Mucosa of descending colon (tissue), 3 donors: Measurements from ENCODE around the gene FFAR2. TPM values are rescaled to one million over a fixed set of nuclear protein-coding genes. Genes with fewer than 3 reads are reported as not detected.

Source experiments
- ATAC-seq: fragments of 200-7000 bp; cut with Tn5 transposase; one replicate; pipeline ENCODE4 v1.9.1; 2020; ENCODE audit warnings: mild to moderate bottlenecking, moderate library complexity
- DNase-seq, 3 donors: peaks; one replicate each; pipeline ENCODE4 v3.0.0-alpha.2; 2020
- H3K36me3 ChIP-seq: fragments of 200-600 bp; one replicate; pipeline ENCODE4 v1.8.0; 2021; ENCODE audit warnings: low read depth, mild to moderate bottlenecking
- H3K4me1 ChIP-seq: fragments of 200-600 bp; one replicate; pipeline ENCODE4 v1.8.0; 2021; ENCODE audit warnings: low read depth, mild to moderate bottlenecking
- H3K4me3 ChIP-seq: fragments of 200-600 bp; one replicate; pipeline ENCODE4 v1.8.0; 2021; ENCODE audit warnings: mild to moderate bottlenecking
- H3K9me3 ChIP-seq: fragments of 200-600 bp; one replicate; pipeline ENCODE4 v1.8.0; 2021; ENCODE audit warnings: mild to moderate bottlenecking
- CTCF ChIP-seq: fragments of 200-600 bp; IDR thresholded peaks from one replicate; pipeline ENCODE4 v1.8.0; 2022; ENCODE audit warnings: antibody characterized with exemption, mild to moderate bottlenecking
- intact Hi-C, 2 donors: fragments of 100-400 bp; cut with DNase I in 1 of 2; cut with micrococcal nuclease in 1 of 2; formaldehyde crosslinking; loops; one replicate each; pipeline versions ENCODE4 v1.11.0 to v1.11.1; 2022; cut with DNase I, micrococcal nuclease
- total RNA-seq, 3 donors: library from RNA; stranded (reverse); fragmentation: NEBNext Ultra II Directional in 2 of 3; extraction: Animal tissue kit (Norgen Biotek cat#: 25700) in 2 of 3; gene quantifications; one replicate each; pipeline versions ENCODE4 v1.2.1 to v1.2.4, GENCODE V29; 2021 to 2023
- donor health status: DM: no; HTN: no; CAD: no; lungs with moderate emphysema.
- donor health status: DM: no; HTN: no; CAD: no.
- donor health status: DM: no; HTN: yes; CAD: no.

FFAR2 gene
- total RNA-seq, 3 donors from 2014 or later = 0.32 to 1.4 (median 0.32) TPM

DNA sequence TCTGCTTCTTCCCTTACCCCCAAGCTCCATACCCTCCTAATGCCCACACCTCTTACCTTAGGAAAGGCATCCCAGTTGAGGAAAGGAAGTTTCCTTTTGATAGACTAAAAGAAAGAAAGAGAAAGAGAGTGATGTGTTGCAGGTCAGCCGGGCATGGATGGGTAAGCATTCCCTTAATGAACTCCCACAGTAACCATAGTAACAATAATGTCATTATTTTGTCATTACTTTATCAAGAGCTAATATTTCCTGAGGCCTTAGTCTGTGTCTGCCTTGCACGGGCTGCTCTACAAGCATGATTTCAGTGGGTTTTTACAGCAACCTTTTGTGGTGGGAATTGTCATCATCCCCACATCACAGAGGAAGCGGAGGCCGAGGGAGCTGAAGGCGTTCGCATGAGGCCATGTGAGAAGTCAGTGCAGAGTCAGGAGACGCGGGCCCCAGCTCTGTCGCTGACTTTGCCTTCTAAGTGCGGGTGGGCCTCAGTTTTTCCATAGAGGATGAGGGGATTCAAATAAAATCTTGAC, 39.7 kb downstream of the FFAR2 start:
- no peak for TF ChIP-seq CTCF
- intact Hi-C loops = no loop called here
- no peaks in the 10 kb centered on the region for H3K36me3 ChIP-seq

DNA sequence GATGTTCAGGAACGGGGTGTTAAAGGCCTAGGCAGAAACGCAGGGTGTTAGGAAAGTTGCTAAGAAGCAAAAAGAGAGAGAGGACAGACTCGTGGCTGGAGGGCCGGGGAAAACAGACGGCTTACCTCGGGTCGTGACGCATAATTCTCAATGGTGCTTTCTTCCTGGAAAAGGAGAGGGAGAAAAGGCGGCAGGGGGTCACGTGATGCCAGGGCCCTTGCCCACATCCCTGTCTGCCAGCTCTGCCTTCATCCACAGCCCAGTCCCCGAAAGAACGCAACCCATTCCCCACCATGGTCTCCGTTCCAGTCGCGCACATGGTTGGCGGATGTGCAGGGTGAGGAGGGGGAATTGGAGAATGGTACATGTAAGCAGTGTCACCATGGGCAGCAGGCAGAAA, 40.6 kb downstream of the FFAR2 start:
- TF ChIP-seq CTCF = no peak
- H3K36me3 ChIP-seq = no peaks in the 10 kb centered on the region
- H3K4me1 ChIP-seq = peaks cover 4% of the 10 kb centered on the region
- H3K9me3 ChIP-seq = no peaks in the 10 kb centered on the region
- DNase-seq (no peak), ATAC-seq (no peak)
- H3K4me3 ChIP-seq = no peak overlapping the region
- intact Hi-C loops = no loop called here

More for the DNA sequence above, 39.7 kb downstream of the FFAR2 start:
- H3K9me3 ChIP-seq = no peaks in the 10 kb centered on the region
- H3K4me1 ChIP-seq = peaks cover 4% of the 10 kb centered on the region
- ATAC-seq (no peak), DNase-seq (no peak)
- H3K4me3 ChIP-seq = no peak overlapping the region

DNA sequence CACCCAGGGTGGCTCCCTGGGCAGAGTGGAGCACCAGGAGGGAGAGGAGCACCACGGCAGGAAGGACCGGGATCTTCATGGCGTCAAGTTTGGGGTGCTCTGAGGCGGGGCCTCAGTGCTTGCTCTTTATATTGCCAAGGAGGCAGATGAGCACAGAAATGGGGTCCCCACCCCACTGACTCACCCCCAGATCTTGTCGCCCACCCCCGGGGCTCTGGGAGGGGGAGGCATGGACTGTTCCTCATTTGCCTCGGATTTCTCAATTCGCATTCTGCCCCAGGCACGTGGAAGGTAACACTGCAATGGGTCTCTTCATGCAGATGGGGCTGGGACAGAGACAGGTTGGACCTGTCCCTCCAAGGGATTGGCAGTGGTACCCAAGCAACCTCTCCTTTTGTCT, 42.3 kb downstream of the FFAR2 start, which contains the start of gene KRTDAP:
TSS of gene KRTDAP (minus strand) at position 101 of the 400 bp plus-strand sequence. CDS start at position 79, 22 bp downstream.
- no peak for ATAC-seq
- peaks cover 8% of the 10 kb centered on the region for H3K4me1 ChIP-seq
- no peak for TF ChIP-seq CTCF
- H3K9me3 ChIP-seq = no peaks in the 10 kb centered on the region
- H3K36me3 ChIP-seq = no peaks in the 10 kb centered on the region
- intact Hi-C loops = loop anchor here in 1 of 2 donors (10.0 kb wide), 1 partner anchor 136 kb away; the partner anchor contains the start of gene FFAR3
- no peak within 1 kb of the TSS for H3K4me3 ChIP-seq
- DNase-seq = no peak

- Histone ChIP-seq H3K4me1 (peaks cover 6% of the 10 kb centered on the region), H3K9me3 (no peaks in the 10 kb centered on the region), H3K36me3 (no peaks in the 10 kb centered on the region), H3K4me3 (no peak overlapping the region)
- no peak for TF ChIP-seq CTCF
- intact Hi-C loops = loop anchor here in 1 of 2 donors (10.0 kb wide), 1 partner anchor 137 kb away; the partner anchor contains the start of gene FFAR3
- ATAC-seq (no peak), DNase-seq (no peak)
These were observed 43.8 kb downstream of the FFAR2 start for GRCh38 chr19:35491836-35492360.

DNA sequence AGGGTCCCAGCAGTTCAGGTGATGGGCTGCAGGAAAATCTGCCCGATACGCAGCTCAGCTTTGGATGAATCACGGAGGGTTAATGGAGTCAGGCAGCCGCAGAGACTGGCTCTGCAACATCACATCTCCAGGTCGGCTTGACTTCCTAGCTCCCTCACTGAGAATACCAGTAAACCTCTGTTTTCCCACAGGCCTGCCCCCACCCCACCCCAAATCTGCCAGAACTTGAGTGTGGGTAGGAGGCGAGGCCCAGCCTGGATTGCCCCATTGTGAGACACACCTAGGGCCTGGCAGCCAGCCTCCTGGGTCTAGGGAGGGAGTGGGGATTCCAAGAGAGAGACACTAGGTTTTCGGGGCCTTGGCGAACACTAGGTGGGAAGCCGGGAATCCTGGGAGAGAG, 45.9 kb downstream of the FFAR2 start:
- intact Hi-C loops = loop anchor here in 1 of 2 donors (10.0 kb wide), 1 partner anchor 139 kb away; the partner anchor contains the start of gene FFAR3
- TF ChIP-seq CTCF = no peak
- no peak for DNase-seq

More for the DNA sequence above, 45.9 kb downstream of the FFAR2 start:
- Histone ChIP-seq H3K9me3 (no peaks in the 10 kb centered on the region), H3K36me3 (no peaks in the 10 kb centered on the region), H3K4me1 (peaks cover 6% of the 10 kb centered on the region), H3K4me3 (no peak overlapping the region)
- no peak for ATAC-seq
